Thyroid gland (tissue), 4 donors: ENCODE results near the gene HOTAIR. TPM values are rescaled to one million over a fixed set of nuclear protein-coding genes. Genes with fewer than 3 reads are reported as not detected.

Experiments used
- DNase-seq, 2 donors: peaks; one replicate each; pipeline ENCODE4 v3.0.0-alpha.2; 2019
- H3K27ac ChIP-seq, 3 donors: fragments of 200-600 bp; sonication (generic); 1 replicate in 2 of 3; 2 replicates in 1 of 3; pipeline ENCODE4 v1.5.1; 2016 to 2019; ENCODE audit warnings: mild to moderate bottlenecking in 1 of 3, moderate library complexity in 1 of 3
- H3K27me3 ChIP-seq: fragments of 200-600 bp; sonication (generic); one replicate; pipeline ENCODE4 v1.5.1; 2019
- H3K36me3 ChIP-seq, 2 donors: fragments of 200-600 bp; sonication (generic); one replicate each; pipeline ENCODE4 v1.5.1; 2016 to 2019
- H3K4me1 ChIP-seq, 2 donors: fragments of 200-600 bp; sonication (generic); one replicate each; pipeline ENCODE4 v1.5.1; 2017 to 2019
- H3K4me3 ChIP-seq, 3 donors: fragments of 200-600 bp; sonication (generic); replicated peaks in 1 of 3; 1 replicate in 2 of 3; 2 replicates in 1 of 3; pipeline ENCODE4 v1.5.1; 2016; ENCODE audit warnings: mild to moderate bottlenecking in 1 of 3
- H3K9me3 ChIP-seq: fragments of 200-600 bp; sonication (generic); one replicate; pipeline ENCODE4 v1.5.1; 2017
- CTCF ChIP-seq, 6 experiments: fragments of 200-600 bp in 3 of 6; fragments of 450-650 bp in 3 of 6; sonication (generic) in 3 of 6; IDR thresholded peaks; one replicate each; pipeline ENCODE4 v1.5.1; 2016 to 2019; ENCODE audit warnings: antibody characterized with exemption in 6 of 6, mild to moderate bottlenecking in 2 of 6, inconsistent platforms in 1 of 6, moderate library complexity in 1 of 6
- POLR2A ChIP-seq, 2 donors: fragments of 450-650 bp; IDR thresholded peaks; one replicate each; pipeline ENCODE4 v1.6.1; 2017; ENCODE audit warnings: antibody characterized with exemption in 2 of 2, mild to moderate bottlenecking in 2 of 2, moderate library complexity in 1 of 2
- WGBS, 2 donors: methylation state at CpG; one replicate each; pipeline ENCODE4 v1.1.5; 2017; 5-methylcytosine and 5-hydroxymethylcytosine counted together
- intact Hi-C: fragments of 100-400 bp; cut with DNase I; formaldehyde crosslinking; loops from one replicate; pipeline ENCODE4 v1.15.1; 2023
- total RNA-seq, 4 donors: library from RNA; depleted of rRNA; stranded (reverse); fragments of >200 nt; gene quantifications; one replicate each; pipeline ENCODE4 v1.2.3, GENCODE V29; 2016

The HOTAIR gene
- total RNA-seq, 4 donors from 2014 or later: not detected

DNA sequence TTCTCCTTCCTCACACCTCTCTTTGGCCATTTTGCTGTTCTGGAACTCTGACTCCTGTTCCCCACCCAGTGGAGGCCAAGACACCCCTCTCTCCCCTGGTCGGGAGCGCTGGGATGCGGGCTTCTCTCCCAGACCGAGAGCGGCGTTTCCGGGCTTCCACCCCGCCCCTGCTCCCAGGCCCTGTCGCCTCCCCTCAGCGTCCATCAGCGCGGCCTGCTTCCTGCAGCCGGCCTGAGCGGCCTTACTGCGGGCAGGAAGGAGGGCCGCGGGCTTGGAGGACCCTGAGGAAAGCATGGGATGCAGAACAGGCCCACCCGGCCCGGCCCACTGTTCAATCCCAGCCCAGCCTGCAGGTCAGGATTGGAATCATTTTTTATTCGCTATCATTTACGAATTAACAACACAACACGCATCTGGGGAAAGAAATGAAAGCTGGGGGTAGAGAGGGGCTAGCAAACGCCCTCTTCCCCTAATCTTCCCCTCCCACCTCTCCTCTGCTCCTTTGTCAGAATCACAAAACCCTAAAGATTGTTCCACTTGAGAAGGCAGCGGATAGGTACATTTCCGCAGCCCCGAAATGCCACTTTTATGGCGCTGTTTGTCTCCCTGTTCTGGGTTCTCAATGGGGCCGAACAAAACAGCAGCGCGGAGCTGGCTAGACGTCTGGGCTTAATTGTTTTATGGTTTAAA lies 30.2 kb upstream of the HOTAIR start:
- TF ChIP-seq CTCF (IDR thresholded peaks at IDR 0.05): no peak
- no peak for TF ChIP-seq POLR2A (IDR thresholded peaks at IDR 0.05)
- no peak for DNase-seq
- H3K27ac ChIP-seq: no peak overlapping the region
- no peaks in the 10 kb centered on the region for H3K9me3 ChIP-seq
- H3K36me3 ChIP-seq: no peaks in the 10 kb centered on the region
- H3K27me3 ChIP-seq: peaks cover 76% of the 10 kb centered on the region
- peaks cover 4 to 27% of the 10 kb centered on the region in 2 donors for H3K4me1 ChIP-seq
- 11 to 22% methylated on average over 26 to 31 of the region's 31 CpGs for WGBS, 2 donors
- H3K4me3 ChIP-seq: no peak overlapping the region
- intact Hi-C loops: loop anchor here (5.0 kb wide), 1 partner anchor 197 kb away; no protein-coding TSS in a partner anchor

- no peak for TF ChIP-seq CTCF (IDR thresholded peaks at IDR 0.05)
- TF ChIP-seq POLR2A (IDR thresholded peaks at IDR 0.05): no peak
- no peak for DNase-seq
- 12 to 26% methylated on average over 18 to 20 of the region's 20 CpGs for WGBS, 2 donors
- Histone ChIP-seq H3K4me3 (no peak overlapping the region), H3K36me3 (no peaks in the 10 kb centered on the region), H3K27me3 (peaks cover 75% of the 10 kb centered on the region), H3K4me1 (peaks cover 4 to 29% of the 10 kb centered on the region in 2 donors), H3K9me3 (no peaks in the 10 kb centered on the region), H3K27ac (no peak overlapping the region)
- intact Hi-C loops: no loop called here
These were observed 29.5 kb upstream of the HOTAIR start for GRCh38 chr12:54004063-54004840.

DNA sequence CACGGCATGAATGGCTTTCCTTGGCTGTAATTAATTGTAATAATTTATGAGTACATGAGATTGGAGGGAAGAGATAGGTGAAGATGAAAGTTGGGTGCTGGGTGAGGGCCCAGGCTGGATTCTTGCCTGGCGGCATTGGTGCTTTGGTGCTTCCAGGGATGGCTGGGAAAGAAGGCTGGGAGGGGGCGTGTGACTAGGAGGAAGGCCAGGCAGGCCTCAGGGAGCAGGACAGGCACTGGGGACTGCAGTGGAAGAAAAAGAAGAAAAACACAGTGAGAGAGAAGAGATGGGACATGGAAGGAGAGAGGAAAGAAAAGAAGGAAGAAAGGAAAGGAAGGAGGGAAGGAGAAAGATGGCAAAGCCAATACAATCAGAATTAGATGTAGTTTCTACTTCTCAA lies 28.9 kb upstream of the HOTAIR start:
- WGBS, 2 donors: 27 to 39% methylated on average over 3 of the region's 3 CpGs
- intact Hi-C loops: no loop called here

DNA sequence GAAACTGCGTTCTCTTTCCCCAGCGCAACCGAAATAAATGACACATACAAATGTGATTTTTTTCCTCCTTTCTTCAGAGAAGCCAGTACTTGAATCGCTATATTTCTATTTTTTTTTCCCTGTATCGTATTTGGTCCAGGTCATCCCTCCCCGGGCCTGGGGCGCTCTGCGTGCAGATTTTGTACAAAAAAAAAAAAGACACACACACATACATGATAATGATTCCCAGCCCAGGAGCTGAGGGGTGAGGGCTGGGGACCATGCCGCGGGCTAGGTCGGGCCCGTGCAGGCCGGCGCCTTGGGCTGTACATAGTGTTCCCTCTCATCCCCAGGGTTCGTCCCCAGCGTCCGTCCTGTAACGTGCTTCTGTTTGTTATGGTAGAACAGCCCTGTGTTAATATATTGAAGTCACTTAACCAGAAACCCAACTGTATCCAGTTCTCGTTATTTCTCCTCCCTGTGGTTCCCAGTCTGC lies 28.2 kb upstream of the HOTAIR start:
- Histone ChIP-seq H3K4me1 (peaks cover 4 to 26% of the 10 kb centered on the region in 2 donors), H3K27ac (no peak overlapping the region), H3K4me3 (no peak overlapping the region), H3K36me3 (no peaks in the 10 kb centered on the region), H3K27me3 (peaks cover 78% of the 10 kb centered on the region), H3K9me3 (no peaks in the 10 kb centered on the region)
- WGBS, 2 donors: 22 to 27% methylated on average over 19 of the region's 19 CpGs
- TF ChIP-seq POLR2A (IDR thresholded peaks at IDR 0.05) (no peak), CTCF (IDR thresholded peaks at IDR 0.05) (no peak)
- intact Hi-C loops: no loop called here
- no peak for DNase-seq

More for the DNA sequence above, 28.9 kb upstream of the HOTAIR start:
- DNase-seq: no peak
- Histone ChIP-seq H3K27me3 (peaks cover 78% of the 10 kb centered on the region), H3K36me3 (no peaks in the 10 kb centered on the region), H3K4me3 (no peak overlapping the region), H3K27ac (no peak overlapping the region), H3K9me3 (no peaks in the 10 kb centered on the region), H3K4me1 (peaks cover 4 to 26% of the 10 kb centered on the region in 2 donors)
- TF ChIP-seq CTCF (IDR thresholded peaks at IDR 0.05) (no peak), POLR2A (IDR thresholded peaks at IDR 0.05) (no peak)
